Measurements from ENCODE around the gene CRACR2B.
A peak's percentile ranks its signal among the peaks of the same experiment; 100 is the strongest.

Gene CRACR2B

DNA sequence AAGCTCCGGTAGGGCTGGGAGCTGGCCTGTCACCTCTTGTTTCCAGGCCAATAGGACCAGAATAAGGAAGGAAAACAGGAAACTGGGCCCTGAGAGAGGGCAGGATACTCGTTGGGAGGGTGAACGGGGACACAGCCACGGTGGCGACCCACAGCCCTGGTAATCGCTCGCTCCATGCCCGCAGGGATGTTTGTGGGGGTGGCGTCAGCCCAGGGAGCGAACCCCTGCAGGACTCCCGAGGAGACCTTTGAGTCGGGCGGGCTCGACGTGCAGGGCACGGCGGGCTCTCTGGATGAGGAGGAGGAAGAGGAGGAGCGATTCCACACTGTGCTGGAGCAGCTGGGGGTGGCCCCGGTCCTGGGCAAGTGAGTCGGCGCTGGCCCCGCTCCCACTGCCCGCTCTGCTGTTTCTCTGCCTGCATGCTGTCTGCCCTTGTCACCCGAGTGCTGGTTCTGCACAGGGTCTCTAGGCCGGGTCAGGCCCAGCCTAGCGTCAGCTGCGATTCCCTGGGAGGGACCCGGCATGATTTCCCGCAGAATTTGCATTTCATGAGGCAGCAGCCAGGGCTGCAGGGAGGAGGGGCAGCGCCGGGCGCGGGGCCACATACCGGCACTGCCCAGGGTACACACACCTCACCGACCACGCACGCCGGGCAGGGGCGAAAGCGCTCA lies 1.6 kb downstream of the CRACR2B start:
- peaks cover 8% of the 10 kb centered on the region for H3K36me3 ChIP-seq (ENCODE audit: control insufficient read depth, low read length)
- no peaks in the 10 kb centered on the region; the same call in 1 of the 2 replicates for H4K20me1 ChIP-seq (ENCODE audit: control insufficient read depth, insufficient read depth, low read depth, low read length)
- H3K4me3 ChIP-seq (ENCODE audit: low read length) = peak overlapping the region; percentile 41
- H3K4me2 ChIP-seq (ENCODE audit: low read length) = peak overlapping the region; percentile 62
- no peaks in the 10 kb centered on the region; the same call in 1 of the 2 replicates for H3F3A ChIP-seq (ENCODE audit: control insufficient read depth, insufficient read depth)
- no peaks in the 10 kb centered on the region for H3K9me3 ChIP-seq (ENCODE audit: control insufficient read depth, insufficient read depth, low read length)
- H3K9me2 ChIP-seq (replicated peaks; ENCODE audit: control insufficient read depth, low read length) = no peaks in the 10 kb centered on the region
- no peaks in the 10 kb centered on the region for H3K79me2 ChIP-seq (ENCODE audit: control insufficient read depth, low read length)
- no peak overlapping the region for H3K27ac ChIP-seq (ENCODE audit: low read depth, low read length)
- TF ChIP-seq, protein P1, sequence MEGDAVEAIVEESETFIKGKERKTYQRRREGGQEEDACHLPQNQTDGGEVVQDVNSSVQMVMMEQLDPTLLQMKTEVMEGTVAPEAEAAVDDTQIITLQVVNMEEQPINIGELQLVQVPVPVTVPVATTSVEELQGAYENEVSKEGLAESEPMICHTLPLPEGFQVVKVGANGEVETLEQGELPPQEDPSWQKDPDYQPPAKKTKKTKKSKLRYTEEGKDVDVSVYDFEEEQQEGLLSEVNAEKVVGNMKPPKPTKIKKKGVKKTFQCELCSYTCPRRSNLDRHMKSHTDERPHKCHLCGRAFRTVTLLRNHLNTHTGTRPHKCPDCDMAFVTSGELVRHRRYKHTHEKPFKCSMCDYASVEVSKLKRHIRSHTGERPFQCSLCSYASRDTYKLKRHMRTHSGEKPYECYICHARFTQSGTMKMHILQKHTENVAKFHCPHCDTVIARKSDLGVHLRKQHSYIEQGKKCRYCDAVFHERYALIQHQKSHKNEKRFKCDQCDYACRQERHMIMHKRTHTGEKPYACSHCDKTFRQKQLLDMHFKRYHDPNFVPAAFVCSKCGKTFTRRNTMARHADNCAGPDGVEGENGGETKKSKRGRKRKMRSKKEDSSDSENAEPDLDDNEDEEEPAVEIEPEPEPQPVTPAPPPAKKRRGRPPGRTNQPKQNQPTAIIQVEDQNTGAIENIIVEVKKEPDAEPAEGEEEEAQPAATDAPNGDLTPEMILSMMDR (IDR thresholded peaks at IDR 0.05; ENCODE audit: low read depth, low read length, poor library complexity, severe bottlenecking) = no peak
- TF ChIP-seq EZH2phosphoT487 (IDR thresholded peaks at IDR 0.05; ENCODE audit: borderline replicate concordance, low read length) = no peak
- H3K27me3 ChIP-seq (ENCODE audit: control insufficient read depth, low read length) = peaks cover 71% of the 10 kb centered on the region
- peaks cover 61% of the 10 kb centered on the region for H3K4me1 ChIP-seq (ENCODE audit: control insufficient read depth, low read length)

DNA sequence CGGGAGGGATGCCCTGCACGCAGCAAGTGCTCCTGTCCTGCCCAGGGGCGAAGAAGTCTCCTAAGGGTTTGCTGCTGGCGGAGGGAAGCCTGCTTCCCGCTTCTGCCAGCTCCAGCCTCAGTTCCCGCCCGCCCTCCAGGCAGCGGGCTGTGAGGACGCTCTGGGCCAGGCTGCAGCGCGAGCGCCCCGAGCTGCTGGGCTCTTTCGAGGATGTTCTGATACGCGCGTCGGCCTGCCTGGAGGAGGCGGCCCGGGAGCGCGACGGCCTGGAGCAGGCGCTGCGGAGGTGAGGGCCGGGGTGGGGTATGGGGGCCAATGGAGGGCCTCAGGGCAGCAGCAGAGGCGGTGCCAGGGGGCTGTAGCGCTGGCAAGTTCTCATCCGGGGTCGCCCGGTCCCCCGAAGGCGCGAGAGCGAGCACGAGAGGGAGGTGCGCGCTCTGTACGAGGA lies 2.2 kb downstream of the CRACR2B start:
- Histone ChIP-seq H3K9me3 (ENCODE audit: control insufficient read depth, insufficient read depth, low read length) (no peaks in the 10 kb centered on the region), H3F3A (ENCODE audit: control insufficient read depth, insufficient read depth) (no peaks in the 10 kb centered on the region; the same call in 1 of the 2 replicates), H3K4me1 (ENCODE audit: control insufficient read depth, low read length) (peaks cover 61% of the 10 kb centered on the region), H3K4me3 (ENCODE audit: low read length) (peak overlapping the region; percentile 41), H3K4me2 (ENCODE audit: low read length) (peak overlapping the region; percentile 62), H3K27ac (ENCODE audit: low read depth, low read length) (no peak overlapping the region), H4K20me1 (ENCODE audit: control insufficient read depth, insufficient read depth, low read depth, low read length) (no peaks in the 10 kb centered on the region; the same call in 1 of the 2 replicates), H3K27me3 (ENCODE audit: control insufficient read depth, low read length) (peaks cover 77% of the 10 kb centered on the region), H3K36me3 (ENCODE audit: control insufficient read depth, low read length) (peaks cover 5% of the 10 kb centered on the region), H3K9me2 (replicated peaks; ENCODE audit: control insufficient read depth, low read length) (no peaks in the 10 kb centered on the region), H3K79me2 (ENCODE audit: control insufficient read depth, low read length) (no peaks in the 10 kb centered on the region)
- TF ChIP-seq, protein P1 (IDR thresholded peaks at IDR 0.05; ENCODE audit: low read depth, low read length, poor library complexity, severe bottlenecking) = no peak
- no peak for TF ChIP-seq EZH2phosphoT487 (IDR thresholded peaks at IDR 0.05; ENCODE audit: borderline replicate concordance, low read length)

DNA sequence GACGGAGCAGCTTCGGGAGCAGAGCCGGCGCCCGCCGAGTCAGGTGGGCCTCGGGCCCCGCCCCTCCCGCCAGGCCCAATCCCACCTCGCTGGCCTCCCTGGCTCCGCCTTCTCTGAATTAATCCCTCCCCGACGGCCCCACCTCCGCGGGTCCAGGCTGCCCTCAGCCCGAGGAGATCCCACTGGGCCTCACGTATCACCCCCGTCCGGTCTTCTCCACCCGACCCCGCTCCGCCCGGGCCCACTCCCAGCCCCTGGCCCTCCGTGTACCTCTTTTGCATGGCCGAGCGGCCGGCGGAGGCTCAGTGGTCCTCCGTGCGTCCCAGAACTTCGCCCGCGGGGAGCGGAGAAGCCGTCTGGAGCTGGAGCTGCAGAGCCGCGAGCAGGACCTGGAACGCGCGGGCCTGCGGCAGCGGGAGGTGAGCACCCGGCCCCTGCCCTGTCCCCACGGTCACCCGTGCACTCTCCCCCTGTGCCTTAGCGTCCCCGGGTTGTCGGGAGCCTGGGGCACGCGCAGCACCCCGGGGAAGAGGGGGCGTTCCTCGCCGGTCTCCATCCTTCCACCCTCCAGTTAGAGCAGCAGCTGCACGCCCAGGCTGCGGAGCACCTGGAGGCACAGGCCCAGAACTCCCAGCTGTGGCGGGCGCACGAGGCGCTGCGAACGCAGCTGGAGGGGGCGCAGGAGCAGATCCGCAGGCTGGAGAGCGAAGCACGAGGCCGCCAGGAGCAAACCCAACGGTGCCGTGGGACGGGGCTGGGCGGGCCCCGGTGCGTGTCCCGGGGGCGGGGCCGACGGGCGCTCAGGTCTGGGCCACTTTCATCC lies 2.8 kb downstream of the CRACR2B start:
- no peaks in the 10 kb centered on the region; the same call in 1 of the 2 replicates for H3F3A ChIP-seq (ENCODE audit: control insufficient read depth, insufficient read depth)
- TF ChIP-seq, protein P1 (IDR thresholded peaks at IDR 0.05; ENCODE audit: low read depth, low read length, poor library complexity, severe bottlenecking) = no peak
- 0 out of 2 replicates have a peak, but pooled peaks have one; percentile 52 for TF ChIP-seq EZH2phosphoT487 (IDR thresholded peaks at IDR 0.05; ENCODE audit: borderline replicate concordance, low read length)
- no peaks in the 10 kb centered on the region for H3K9me3 ChIP-seq (ENCODE audit: control insufficient read depth, insufficient read depth, low read length)
- H3K27ac ChIP-seq (ENCODE audit: low read depth, low read length) = no peak overlapping the region
- no peaks in the 10 kb centered on the region for H3K9me2 ChIP-seq (replicated peaks; ENCODE audit: control insufficient read depth, low read length)
- no peaks in the 10 kb centered on the region; the same call in 1 of the 2 replicates for H4K20me1 ChIP-seq (ENCODE audit: control insufficient read depth, insufficient read depth, low read depth, low read length)
- peaks cover 81% of the 10 kb centered on the region for H3K27me3 ChIP-seq (ENCODE audit: control insufficient read depth, low read length)
- H3K4me3 ChIP-seq (ENCODE audit: low read length) = peak overlapping the region; percentile 41
- H3K4me1 ChIP-seq (ENCODE audit: control insufficient read depth, low read length) = peaks cover 61% of the 10 kb centered on the region
- H3K4me2 ChIP-seq (ENCODE audit: low read length) = peak overlapping the region; percentile 62
- H3K79me2 ChIP-seq (ENCODE audit: control insufficient read depth, low read length) = no peaks in the 10 kb centered on the region
- H3K36me3 ChIP-seq (ENCODE audit: control insufficient read depth, low read length) = no peaks in the 10 kb centered on the region; the same call in 1 of the 2 replicates

All from DOHH2 (cell line).